GM19099 (cell line): ENCODE results near the gene ACADM.

Experiments
- POLR2A ChIP-seq: IDR thresholded peaks from 3 replicates; pipeline ENCODE4 v1.6.1; 2011; ENCODE audit warnings: low read depth; ENCODE audit not compliant: insufficient read length; ENCODE audit errors: extremely low read depth

The ACADM gene

GRCh38 chr1:75727571-75727970, 3.1 kb downstream of the ACADM start:
- no peak for TF ChIP-seq POLR2A

DNA sequence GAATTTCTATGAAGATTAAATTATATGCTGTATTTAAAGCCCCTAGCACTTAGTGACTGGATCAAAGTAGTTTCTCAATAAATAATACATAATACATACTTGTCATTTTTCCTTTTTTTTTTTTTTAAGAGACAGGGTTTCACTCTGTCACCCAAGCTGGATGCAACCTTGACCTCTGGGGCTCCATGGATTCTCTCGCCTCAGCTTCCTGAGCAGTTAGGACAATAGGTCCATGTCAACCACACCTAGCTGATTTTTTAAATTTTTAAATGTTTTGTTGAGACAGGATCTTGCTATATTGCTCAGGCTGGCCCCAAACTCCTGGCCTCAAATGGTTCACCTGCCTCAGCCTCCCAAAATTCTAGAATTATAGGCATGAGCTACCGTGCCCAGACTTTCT, 5.9 kb downstream of the ACADM start:
- TF ChIP-seq POLR2A: no peak

DNA sequence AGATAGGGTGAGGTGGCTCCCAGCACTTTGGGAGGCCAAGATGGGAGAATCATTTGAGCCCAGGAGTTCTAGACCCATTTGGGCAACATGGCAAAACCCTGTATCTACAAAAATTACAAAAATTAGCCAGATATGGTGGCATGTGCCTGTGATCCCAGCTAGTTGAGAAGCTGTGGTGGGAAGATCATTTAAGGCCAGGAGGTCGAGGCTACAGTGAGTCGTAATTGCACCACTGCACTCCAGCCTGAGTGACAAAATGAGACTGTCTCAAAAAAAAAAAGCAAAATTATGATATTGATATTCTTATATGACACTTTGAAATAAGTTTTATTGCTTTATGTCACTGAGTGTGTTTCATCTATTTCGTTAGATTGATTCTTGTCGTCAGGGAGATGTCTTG, 7.4 kb downstream of the ACADM start:
- TF ChIP-seq POLR2A: no peak

DNA sequence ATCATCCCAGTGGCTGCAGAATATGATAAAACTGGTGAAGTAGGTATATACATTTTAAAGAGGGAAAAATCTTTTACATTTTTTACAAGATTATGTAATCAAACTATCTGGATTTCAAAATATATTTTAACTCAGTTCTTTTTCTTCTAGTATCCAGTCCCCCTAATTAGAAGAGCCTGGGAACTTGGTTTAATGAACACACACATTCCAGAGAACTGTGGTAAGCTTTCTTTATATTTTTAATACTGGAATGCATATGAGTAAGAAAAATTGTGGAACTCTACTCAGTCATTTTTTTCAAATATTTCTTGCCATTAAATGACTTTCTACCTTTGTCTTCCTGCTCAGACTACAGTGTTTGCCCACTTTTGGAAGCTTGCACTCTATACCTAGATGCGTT, 8.2 kb downstream of the ACADM start:
- TF ChIP-seq POLR2A: no peak

GRCh38 chr1:75733661-75734060, 9.2 kb downstream of the ACADM start:
- no peak for TF ChIP-seq POLR2A

GRCh38 chr1:75736016-75736415, 11.5 kb downstream of the ACADM start:
- no peak for TF ChIP-seq POLR2A

- no peak for TF ChIP-seq POLR2A
Observed at GRCh38 chr1:75742047-75742625, 17.6 kb downstream of the ACADM start.

GRCh38 chr1:75745276-75745675, 20.8 kb downstream of the ACADM start:
- no peak for TF ChIP-seq POLR2A

DNA sequence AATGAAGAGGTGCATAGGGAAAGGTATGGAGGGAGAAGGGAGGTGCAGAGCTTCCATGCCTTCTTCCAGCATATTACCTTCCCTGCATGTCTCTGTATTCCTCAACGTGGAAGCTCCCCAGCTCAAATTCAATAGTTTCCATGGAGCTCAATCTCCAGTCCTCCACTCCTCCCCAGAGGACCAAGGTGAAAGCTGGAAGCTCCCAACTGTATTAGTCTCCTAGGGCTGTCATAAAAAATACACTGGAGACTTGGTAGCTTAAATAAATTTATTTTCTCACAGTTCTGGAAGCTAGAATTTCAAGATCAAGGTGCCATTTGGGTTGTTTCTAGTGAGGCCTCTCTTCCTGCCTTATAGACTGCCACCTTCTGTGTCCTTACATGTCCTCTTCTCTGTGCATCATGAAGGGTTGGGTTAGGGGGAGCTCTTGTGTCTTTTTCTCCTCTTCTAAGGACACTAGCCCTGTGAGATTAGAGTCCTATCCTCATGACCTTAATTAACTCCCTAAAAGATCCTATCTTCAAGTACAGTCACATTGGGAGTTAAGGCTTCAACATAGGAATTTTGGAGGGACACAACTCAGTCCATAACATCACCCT, 39.6 kb downstream of the ACADM start:
- no peak for TF ChIP-seq POLR2A

- no peak for TF ChIP-seq POLR2A
Observed at GRCh38 chr1:75765697-75766355, 41.3 kb downstream of the ACADM start.

DNA sequence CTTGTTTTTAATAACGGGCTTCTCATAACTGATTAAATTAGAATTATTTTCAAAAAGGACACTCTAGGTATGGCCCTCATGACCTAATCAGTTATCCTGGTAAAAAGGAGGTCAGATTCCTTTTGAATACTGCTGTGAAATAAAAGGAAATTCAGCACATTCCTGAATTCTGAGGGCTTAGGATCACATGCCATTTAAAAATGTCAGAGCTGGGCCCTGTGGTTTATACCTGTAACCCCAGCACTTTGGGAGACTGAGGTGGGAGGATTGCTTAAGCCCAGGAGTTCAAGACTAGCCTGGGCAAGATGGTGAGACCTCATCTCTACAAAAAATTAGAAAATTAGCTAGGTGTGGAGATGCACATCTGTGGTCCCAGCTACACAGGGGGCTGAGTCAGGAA, 43.5 kb downstream of the ACADM start:
- no peak for TF ChIP-seq POLR2A

DNA sequence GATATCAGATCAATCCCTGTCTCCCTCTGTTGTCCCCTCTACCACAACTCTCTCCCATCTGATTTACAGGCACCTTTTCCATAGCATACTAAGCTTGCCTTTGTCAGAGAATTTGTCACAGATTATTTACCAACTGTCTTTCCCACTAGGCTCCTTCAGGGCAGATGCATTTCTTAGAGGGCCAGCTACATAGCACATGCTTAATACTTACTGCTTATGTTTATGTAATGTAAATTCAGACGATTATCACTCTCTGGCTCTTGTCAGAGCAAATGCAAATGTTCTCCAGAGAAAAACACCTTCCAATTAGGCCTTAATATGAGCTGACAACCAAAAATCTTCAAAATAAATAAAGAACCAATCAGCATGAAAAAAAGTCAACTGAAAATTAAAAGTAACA, 46.3 kb downstream of the ACADM start:
- TF ChIP-seq POLR2A: no peak

DNA sequence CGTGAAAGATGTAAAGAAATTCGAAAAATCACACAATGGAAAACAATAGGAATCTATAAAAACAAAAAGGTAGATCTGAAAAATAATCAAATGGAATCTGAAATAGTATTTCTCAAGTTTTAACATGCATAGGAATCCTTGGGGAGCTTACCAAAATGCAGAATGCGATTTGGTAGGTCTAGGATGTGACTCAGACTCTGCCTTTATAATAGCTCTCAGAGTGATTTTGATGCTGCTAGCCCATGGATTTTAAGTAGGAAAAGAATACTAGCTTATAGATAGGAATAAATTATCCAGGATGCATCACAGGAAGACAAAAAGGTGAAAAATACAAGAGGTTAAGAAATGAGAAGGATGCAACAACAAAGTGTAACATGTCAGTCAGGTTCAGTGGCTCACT, 47.5 kb downstream of the ACADM start:
- TF ChIP-seq POLR2A: no peak

- no peak for TF ChIP-seq POLR2A
Observed at GRCh38 chr1:75785320-75785982, 60.9 kb downstream of the ACADM start.

DNA sequence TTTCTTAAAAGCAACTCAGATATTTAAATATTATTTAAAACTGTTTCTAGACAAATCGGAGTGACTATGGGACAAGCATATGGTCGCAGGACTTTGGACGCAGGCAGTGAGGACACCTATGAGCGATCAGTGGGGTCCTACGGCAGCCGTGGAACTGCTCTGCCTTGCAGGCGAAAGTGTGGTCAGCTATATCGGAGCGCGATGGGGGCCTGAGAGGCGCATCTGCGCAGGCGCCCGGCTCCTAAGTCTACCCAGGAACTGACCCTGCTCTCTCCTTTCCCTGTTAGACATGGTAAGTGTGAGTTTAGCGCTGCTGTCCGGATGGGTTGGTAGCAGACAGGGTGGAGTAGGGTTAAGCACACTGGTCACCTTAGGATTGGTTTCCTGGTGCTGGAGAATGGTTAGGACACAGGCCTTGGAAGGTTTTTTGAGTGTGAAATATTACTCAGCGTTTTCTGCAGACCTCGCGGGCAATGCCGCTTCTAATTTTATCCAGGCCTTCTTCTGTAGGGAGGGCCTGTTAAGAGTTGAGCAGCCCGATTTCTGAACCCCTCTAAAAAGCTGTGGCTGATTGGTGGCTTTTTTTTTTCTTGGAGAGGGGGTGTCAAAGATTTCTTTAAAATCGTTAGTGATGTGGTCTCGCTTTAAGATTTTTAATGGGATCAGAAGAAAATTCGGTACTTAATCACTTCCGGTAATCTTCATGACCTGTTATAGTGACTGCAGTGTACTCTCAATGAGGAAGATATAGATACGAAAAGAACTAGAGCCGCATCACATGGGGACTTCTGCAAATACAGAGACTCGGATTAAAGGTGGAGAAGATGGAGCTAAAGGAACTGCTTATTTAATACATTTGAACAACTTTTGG, 61.7 kb downstream of the ACADM start, which contains the start of gene RABGGTB:
Gene RABGGTB, plus strand, starts transcription at position 274 of the 871 bp plus-strand sequence. Its CDS starts 16 bp downstream, at position 290.
- TF ChIP-seq POLR2A: peak; percentile 99
